Measurements from ENCODE around the gene FEV.

FEV gene

GRCh38 chr2:218985021-218985324, at the start of gene FEV:
TSS of gene FEV (minus strand) at chr2:218985184. CDS start at chr2:218985075, 109 bp downstream.
- no peak for DNase-seq

- DNase-seq = no peak
Measured at GRCh38 chr2:219032051-219032745, 47.2 kb upstream of the FEV start.

- DNase-seq = no peak
Measured at GRCh38 chr2:219031005-219031738, 46.2 kb upstream of the FEV start.

GRCh38 chr2:219030177-219030940, 45.4 kb upstream of the FEV start:
- DNase-seq = no peak

- peak; percentile 85 for DNase-seq
Measured at GRCh38 chr2:219029829-219030165, 44.8 kb upstream of the FEV start.

- DNase-seq = no peak
Measured at GRCh38 chr2:219028996-219029828, 44.2 kb upstream of the FEV start.

- DNase-seq = no peak
Measured at GRCh38 chr2:219028141-219028540, 43.2 kb upstream of the FEV start.

- DNase-seq = no peak
Measured at GRCh38 chr2:219027511-219028055, 42.6 kb upstream of the FEV start.

- DNase-seq = no peak
Measured at GRCh38 chr2:219026946-219027345, 42.0 kb upstream of the FEV start.

- DNase-seq = no peak
Measured at GRCh38 chr2:219025637-219026585, 40.9 kb upstream of the FEV start.

- no peak for DNase-seq
Measured at GRCh38 chr2:219024059-219024458, 39.1 kb upstream of the FEV start.

GRCh38 chr2:219023045-219023605, 38.1 kb upstream of the FEV start:
- no peak for DNase-seq

GRCh38 chr2:219022616-219023015, 37.6 kb upstream of the FEV start:
- no peak for DNase-seq

- DNase-seq = no peak
Measured at GRCh38 chr2:219022041-219022440, 37.1 kb upstream of the FEV start.

GRCh38 chr2:219021591-219021990, 36.6 kb upstream of the FEV start:
- no peak for DNase-seq

GRCh38 chr2:219020604-219021365, 35.8 kb upstream of the FEV start:
- no peak for DNase-seq

GRCh38 chr2:219019436-219019835, 34.5 kb upstream of the FEV start:
- no peak for DNase-seq

- DNase-seq = no peak
Measured at GRCh38 chr2:219018726-219019125, 33.7 kb upstream of the FEV start.

GRCh38 chr2:219018286-219018685, 33.3 kb upstream of the FEV start:
- DNase-seq = no peak

- no peak for DNase-seq
Measured at GRCh38 chr2:219017201-219017931, 32.4 kb upstream of the FEV start.
